DLD1 (cell line): ENCODE data around the gene PRR5.

Experiments
- in situ Hi-C: cut with HindIII; loops from 2 replicates; pipeline ENCODE4 v1.10.0; 2017; ENCODE audit warnings: low sequenced_read_pairs

The PRR5 gene

DNA sequence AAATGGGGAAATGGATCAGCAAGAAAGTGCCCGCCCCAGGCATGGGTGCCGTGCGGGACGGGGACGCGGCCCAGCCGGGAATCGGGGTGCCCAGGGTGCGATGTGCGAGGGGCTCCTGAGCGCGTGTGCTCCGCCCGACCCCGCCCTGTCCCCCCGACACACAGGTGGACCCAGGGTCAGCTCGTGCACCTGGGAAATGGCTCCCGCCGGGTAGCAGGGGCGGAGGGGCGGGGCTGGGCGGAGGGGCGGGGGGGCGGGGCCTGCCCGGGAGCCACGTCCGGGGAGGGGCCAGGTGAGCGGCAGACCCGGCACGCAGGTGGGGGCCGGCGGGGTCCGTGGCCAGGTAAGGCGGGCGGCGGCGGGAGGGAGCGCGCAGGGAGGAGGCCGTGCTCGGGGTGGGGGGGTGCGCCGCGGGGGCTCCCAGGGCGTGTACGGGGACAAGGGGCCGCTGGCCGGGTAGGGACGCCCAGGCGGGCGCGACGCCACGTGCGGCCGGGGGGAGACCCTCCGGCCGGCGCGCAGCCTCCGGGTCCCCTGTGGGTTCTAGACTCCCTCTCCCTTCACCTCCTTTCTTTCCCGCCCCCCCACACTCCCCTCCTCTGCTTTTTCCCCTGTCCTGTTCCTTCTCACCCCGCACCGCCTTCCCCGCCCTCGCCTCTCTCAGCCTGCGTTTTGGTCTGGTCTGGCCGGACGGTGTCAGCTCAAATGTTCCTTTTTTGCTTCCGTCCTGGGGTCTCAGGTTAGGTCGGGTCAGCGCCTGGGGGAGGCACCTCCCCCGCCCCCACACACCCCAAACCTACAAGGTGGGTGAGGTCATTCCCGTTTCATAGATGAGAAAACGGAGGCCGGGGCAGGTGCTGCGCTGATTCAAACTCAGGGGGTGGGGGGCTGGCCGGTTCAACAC is 50.5 kb downstream of the PRR5 start, which contains the start of gene ARHGAP8:
TSS of gene ARHGAP8 (plus strand) at position 291 of the 904 bp plus-strand sequence. CDS start 33,953 bp downstream, outside the sequence.
- in situ Hi-C loops: no loop called here

DNA sequence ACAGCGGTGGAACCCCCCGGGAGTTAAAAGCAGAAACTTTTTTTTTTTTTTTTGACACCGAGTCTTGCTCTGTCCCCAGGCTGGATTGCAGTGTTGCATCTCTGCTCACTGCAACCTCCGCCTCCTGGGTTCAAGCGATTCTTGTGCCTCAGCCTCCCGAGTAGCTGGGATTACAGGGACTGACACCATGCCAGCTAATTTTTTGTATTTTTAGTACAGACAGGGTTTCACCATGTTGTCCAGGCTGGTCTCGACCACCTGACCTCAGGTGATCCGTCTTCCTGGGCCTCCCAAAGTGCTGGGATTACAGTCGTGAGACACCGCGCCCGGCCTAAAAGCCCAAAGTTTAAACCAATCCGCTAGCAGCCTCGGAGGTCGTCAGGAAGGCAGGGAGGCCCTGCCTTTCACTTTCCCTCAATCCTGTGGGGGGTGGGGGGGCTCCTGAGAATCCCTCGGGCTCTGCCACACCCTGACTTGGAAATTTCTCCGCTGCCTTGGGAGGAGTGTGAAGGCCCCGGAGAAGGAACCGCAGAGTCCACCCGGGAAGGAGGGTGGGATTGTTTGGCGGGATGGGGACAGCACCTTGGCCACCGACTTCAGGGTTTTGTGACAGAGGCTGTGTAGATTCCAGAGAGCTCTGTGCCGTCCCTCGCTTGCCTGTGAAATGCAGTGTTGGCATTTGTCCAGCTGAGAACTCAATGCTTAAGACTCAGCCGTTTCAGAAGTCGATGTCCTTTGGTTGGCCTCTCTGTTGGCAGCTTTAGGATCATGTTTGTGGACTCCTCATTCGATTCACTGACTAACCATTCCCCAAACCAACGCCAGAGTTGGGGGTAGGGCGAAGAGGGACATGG is 51.4 kb downstream of the PRR5 start:
- in situ Hi-C loops: no loop called here

DNA sequence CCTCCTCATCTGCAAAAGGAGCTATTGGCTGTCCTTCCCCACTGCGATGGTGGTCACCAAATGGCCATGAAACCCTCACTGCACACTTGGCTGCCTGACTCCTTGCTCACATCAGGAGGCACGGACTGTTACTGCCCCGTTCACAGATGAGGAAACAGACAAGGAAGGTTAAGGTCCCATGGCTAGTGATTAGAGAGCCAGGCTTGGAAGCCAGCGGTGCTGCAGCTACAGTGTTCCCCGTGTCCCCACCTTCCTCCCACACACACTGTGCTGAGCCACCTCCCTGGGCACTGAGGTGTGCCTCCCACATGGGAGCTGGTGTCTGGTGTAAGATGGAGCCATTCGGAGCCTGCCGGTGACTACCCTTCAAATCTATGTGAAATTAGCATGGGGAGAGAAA is 53.0 kb downstream of the PRR5 start:
- in situ Hi-C loops: no loop called here

DNA sequence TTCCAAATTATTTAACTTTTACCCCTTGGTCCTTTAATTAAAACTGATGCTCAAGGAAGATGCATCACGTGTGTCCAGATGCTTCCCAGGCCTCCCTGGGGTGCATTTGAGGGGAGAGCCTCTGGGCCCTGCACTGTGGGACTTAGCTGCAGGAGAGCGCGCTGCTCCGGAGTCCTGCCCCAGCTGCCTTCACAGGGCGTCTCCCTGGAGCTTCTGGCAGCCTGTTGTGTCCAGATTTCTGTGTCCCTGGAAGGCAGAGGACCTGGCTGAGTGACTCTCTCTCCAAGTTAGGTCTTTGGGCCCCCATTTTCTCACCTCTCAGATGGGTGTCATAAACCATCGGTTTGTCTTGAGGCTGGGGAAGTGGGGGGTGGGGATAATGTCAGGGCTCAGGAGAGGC is 53.4 kb downstream of the PRR5 start:
- in situ Hi-C loops: no loop called here

DNA sequence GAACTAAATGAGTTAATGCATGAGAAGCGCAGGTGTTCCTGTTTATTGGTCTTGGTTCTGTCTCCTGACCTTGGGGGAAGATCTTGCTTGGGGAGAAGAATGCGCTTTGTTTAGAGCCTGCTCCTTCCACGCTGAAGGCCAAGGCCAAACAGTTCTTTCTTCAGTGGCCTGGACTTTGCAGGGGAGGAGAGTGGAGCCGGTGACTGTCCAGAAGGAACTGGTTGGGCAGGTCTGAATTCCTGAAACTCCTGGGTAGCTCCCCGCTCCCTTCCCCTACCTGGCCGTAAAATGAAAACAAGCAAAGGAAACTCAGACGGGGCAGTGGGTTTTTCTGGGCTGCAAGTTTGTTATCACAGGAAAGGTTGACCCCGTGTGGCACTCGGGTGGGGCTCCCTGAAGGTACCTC is 54.0 kb downstream of the PRR5 start:
- in situ Hi-C loops: no loop called here

DNA sequence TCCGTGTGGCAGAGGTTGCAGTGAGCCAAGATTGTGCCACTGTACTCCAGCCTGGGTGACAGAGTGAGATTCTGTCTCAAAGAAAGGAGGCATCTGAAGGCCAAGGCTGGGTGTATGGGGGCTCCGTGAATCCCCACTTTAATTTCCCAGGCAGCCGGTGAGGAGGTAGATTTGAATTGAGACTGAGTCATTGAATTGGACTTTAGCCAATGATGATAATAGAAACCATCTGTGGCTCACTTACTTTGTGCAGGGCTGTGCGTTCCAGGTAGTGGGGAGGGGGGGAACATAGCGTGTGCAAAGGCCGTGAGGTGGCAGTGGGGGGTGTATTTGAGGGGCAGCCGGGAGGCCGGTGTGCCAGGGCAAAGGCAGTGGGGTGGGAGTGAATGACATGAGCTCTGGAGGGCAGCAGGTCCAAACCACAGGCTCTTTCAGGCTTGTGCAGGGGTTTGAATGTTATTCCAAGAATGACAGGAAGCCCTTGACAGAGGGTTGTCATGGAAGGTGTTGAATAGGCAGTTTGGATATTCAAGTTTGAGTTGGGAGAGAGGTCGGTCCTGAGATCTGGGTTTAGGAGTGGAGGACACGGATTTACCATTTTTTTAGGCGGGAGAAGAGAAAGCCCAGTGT is 56.5 kb downstream of the PRR5 start:
- in situ Hi-C loops: no loop called here

DNA sequence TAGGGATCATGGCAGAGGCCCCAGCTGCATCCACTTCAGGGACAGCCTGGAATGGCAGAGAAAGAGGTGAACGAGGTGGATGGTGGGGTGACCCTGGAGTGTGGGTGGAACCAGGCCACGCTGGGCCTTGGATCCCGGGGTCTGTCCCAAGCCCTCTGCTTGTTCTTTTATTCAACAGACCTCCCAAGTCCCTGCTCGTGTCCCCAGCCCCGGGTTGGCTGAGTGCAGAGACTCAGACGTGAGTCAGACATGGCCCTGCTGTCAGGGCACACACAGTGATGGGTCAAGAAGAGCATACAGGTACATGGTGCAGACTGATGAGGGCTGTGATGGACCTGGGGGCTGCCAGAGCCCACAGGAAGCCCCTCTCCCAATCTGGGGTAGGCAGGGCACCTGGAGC is 57.0 kb downstream of the PRR5 start:
- in situ Hi-C loops: no loop called here

DNA sequence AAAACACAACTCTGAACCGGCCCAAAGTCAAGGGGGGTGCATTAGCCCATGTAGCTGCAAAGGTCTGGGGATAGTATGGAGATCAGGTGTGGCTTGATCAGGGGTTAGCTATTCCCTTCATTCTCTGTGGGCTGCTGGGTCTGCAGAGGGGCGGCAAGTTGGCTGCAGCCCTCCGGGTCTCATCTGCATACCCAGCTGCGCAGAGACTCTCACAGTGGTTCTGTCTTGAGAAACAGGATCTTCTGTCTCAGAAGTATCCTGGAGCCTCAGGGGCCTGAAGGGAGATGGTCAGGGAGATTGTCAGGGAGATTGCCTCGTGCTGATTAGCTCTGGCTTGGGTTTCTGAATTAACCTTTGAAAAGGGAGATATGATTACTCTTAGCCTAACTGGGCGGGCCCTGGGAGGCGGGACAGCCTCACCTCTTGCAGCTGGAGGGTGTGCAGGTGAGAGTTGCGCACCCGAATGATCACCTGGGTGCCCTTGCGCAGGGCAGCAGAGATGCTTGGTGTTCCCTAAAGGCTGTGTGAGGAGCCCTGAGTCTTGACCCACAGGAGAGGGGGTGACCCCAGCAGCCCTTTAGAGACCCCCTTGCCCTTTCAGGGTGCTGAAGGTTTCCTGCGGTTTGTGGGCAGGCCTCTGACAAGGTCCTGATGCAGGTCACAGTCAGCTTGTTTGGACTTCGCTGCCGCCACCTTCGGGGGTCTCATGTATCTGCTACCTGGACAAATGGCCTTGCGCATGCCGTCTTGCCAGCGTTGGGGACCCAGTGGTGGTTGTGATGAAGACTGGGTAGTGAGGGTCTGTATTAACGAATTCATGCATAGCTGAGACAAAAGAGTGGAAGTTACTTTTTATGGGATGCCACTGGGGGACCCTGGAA is 57.7 kb downstream of the PRR5 start:
- in situ Hi-C loops: no loop called here

DNA sequence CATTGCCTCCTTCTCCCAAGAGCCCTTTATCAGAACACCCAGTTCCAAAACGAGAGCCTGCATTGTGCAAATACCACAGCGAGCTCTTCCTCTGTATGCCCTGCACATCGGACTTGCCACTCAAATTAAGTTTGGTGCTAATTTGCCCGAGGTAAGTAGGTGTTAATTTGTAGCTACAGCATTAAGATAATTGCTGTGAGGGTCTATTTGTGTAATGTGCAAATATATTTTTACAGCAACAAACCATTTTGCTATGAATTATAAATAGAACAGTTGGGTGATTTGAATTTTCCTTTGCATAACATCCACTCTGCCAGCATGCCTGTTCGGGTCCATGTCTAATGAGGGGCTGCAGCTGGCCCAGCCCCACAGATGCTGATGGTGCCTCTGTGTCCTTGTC is 58.5 kb downstream of the PRR5 start:
- in situ Hi-C loops: no loop called here

DNA sequence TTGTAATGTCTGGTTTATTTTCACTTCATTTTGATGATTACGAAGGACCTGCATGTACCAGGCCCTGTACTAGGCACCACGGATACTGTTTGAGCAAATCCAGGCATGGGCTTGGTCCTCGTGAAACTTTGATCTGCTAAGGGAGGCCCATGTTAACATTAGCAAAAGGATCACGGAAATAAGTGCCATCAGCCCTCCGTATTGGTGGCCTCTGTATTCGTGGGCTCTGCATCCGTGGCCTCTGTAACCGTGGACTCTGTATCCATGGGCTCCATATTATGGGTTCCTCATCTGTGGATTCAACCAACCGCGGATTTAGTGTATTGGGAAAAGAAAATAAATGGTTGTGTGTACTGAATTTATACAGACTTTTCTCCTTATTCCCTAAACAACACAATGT is 59.0 kb downstream of the PRR5 start:
- in situ Hi-C loops: no loop called here

DNA sequence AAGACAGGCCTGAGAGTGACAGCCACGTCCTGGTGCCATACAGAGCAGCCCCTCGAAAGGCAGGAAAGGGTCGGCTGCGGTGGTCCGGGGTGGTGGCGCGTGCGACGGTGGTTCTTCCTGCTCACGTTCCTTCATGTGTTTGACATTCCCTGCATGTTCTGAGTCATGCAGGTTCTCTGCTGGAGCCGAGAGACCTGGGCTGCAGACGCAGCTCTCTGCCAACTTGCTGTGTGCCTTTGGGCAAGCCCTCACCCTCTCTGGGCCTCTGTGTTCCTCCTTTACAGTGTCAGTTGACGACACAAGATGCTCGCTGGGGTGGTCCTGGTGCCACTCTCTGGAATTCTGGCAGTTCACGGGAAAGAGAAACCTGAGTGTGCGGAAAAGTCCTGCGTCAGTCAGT is 62.4 kb downstream of the PRR5 start:
- in situ Hi-C loops: no loop called here

DNA sequence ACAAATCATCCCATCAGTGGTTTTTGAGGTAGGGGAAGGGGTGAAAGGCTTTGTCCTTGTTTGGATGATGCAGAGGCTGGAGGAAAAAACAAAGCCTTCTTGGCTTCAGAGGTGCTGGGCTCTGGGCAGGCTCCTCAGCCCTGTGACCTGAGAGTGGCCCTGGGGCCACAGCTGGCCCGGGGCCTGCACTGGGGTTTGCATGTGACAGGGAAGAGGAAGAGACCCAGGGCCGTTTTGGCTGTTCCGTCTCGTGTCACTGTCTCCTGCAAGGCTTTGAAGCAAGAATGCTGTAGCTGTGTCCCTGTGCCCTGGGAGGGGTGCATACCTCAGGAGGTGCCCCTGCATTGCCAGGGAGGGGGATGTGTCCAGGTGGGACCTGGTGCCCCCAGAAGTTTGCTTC is 63.0 kb downstream of the PRR5 start:
- in situ Hi-C loops: no loop called here

DNA sequence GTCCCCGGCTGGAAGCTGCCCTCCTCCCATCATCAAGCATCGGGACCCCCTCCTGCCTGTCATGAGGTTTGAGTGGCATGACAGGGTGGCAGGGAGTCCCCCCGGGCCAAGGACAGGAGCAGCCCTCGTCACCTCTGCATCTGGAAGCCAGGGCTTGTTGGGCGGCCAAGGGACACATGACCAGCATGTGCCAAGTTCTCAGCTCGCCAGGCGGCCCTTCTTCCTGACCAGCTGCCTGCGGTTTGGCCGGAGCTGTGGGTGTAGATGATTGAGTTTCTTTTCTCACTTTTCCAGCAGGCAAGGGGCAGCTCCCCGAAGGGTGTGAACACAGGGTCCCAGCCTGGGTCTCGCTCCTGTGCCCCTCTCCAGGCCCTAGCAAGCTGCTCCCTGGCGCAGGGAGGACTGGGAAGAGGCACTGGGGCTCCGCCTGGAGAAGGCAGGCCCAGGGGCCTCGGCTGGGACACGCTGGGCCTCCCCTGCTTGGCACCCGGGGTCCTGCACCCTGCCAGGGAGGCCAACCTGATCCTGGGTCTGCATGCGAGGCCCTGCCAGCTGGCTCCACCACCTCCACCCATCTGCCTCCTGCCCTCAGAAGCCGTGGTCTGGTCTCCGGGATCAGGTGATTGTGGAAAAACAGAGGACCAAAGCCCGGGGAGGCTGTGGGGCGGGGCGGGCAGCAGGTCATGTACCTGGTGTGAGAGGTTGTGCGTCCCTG is 63.7 kb downstream of the PRR5 start:
- in situ Hi-C loops: no loop called here

DNA sequence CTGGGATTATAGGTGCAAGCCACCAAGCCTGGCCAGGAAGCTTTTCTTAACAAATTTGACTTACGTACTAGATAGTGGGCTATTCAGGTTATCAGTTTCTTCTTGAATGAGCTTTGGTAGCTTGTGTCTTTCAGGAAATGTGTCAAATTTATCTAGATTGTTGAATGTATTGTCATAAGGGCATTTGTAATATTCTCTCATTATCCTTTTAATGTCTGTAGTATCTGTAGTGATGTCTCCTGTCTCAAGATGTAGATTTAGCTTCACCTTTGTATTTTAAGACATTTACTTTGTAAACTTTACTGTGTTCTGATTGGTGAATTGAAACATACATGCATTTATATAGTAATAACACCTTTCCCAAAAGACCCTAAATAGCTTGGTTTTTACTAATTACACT is 71.1 kb downstream of the PRR5 start:
- in situ Hi-C loops: no loop called here

DNA sequence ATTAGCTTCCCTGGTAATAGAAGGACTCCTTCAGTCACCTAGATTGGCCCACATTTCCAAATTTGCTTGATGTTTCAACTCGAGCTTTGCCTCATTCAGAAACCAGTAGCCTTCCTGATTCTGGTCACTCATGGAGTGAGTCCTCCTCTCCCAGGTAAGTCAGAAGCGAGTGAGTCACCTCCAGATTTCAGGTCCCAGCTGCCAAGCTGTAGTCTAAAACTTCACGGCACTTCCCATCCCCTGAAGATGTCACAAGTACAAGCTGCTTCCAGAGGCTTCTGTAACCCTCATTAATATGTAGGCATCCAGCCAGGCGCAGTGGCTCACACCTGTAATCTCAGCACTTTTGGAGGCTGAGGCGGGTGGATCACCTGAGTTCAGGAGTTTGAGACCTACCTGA is 73.9 kb downstream of the PRR5 start:
- in situ Hi-C loops: no loop called here

DNA sequence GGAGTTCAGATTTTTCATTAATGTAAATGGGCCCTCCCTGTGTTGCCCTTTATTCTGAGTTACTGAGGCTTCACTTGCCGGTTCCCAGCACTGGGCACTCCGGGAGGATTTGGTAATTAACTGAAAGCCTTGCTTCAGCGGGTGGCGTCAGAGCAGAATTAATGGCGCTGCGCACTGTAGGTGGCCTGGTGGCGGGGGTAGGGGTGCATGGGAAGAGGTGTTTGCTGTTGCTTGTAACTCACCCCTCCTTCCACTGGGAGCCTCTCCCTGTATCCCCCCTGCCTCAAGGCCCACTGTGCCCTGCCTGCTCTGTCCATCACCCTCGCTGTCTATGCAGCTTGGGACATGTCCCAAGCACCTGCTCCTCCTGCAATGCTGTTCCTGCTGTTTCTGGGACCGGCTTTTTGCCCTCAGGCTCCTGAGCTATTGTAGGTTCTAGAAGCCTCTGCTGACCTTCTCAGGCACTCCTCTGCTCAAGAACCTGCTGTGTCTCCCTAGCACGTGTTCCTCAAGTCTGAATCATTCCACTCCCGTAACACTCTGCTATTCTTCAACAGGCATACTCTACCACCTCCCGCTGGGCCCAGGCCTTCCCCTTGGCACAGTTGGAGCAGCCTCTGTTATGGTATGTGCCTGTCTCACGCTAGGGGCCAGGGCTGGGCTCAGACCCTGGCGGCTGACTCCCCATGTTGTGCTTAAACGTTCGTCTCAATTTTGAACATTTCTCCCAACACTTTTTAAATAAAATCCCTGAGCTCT is 74.8 kb downstream of the PRR5 start:
- in situ Hi-C loops: no loop called here

DNA sequence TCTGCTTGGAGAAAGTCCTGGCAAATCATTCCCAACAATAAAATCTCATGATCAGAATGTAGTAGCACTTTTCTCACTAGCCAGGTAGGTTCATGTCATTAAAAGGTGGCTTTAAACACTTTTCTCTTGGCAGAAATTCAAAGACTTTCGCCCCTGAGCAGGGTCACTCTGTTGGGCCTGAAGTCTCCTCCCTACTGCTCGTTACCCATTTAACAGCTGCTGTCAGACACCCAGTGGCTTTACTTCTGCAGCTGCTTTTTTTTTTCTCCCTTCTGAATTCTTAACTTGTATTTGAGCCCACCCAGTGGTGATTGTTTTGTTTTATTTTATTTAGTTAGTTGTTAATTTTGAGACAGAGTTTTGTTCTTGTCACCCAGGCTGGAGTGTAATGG is 75.4 kb downstream of the PRR5 start:
- in situ Hi-C loops: no loop called here

DNA sequence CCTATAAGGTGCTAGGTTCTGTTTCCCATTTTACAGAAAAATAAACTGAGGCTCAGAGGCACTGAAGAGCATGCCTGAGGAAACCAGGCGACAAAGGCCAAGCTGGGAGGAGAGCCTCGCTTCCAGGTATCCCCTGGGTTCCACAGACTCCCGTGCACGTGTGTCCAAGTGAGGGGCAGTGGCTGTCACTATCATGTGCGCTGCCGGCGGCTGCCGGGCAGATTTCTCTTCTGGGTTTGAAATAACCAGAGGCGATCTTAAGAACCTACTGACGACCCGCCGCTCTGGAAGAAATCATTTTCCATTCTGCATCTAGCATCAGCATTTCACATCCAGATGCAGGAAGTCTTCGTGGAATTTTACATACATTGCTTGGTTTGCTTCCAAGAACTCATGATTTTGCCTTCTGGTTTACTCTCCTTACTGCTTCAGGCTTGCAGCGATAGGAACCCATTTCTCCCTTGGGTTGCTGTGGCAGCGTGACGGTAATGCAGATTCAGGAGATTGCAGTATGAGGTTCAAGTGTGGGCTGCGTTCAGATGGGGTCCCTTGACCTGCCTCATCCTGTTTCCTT is 79.0 kb downstream of the PRR5 start:
- in situ Hi-C loops: no loop called here
